ENCODE results near the gene PRR16. TPM values are rescaled to one million over a fixed set of nuclear protein-coding genes. Genes with fewer than 3 reads are reported as not detected.
"Not testable (repeated sequence)": the region's sequence is repeated elsewhere in the genome, so short reads cannot be mapped to it uniquely, and the experiment has no call there.

PRR16 gene
- total RNA-seq, result 28.7 TPM

DNA sequence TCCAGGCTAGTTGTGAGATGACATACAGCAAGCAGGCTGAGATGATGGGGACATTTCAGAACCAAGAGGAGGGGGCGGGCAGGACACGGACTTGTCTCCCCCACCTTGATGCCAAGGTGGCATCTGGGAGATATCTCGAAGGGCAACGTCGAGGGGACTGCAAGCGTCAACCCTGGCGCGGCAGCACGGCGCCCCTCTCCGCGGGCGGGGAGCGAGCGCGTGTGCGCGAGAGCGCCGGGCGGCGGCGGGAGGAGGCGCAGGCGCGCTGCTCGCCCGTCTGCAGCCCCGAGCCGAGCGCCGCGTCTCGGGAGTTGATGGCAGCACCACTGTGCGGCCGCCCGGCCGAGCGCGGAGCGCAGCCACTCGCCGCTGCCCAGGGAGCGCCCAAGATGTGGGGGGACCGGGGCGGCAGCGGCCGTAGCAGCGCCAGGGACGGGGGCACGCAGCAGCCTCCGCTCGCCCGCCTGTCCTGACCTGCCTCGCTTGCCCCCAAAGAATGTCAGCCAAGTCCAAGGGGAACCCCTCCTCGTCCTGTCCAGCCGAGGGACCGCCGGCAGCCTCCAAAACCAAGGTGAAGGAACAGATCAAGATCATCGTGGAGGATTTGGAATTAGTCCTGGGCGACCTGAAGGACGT, at the start of gene PRR16:
TSS of gene PRR16 (plus strand) at position 310 of the 636 bp plus-strand sequence.
- Histone ChIP-seq H3K36me3 (no peaks in the 10 kb centered on the region), H3K9me3 (no peaks in the 10 kb centered on the region), H3K27ac (peak within 1 kb of the TSS; percentile 82 to 86), H3K4me1 (peaks cover 0 to 4% of the 10 kb centered on the region in 2 donors), H3K4me3 (peak within 1 kb of the TSS; percentile 72 to 83), H3K27me3 (no peaks in the 10 kb centered on the region)
- intact Hi-C loops (cut with DNase I), result loop anchor here (5.0 to 10.0 kb wide), 2 partner anchors 167 to 629 kb away; no protein-coding TSS in a partner anchor
- TF ChIP-seq, protein P1, sequence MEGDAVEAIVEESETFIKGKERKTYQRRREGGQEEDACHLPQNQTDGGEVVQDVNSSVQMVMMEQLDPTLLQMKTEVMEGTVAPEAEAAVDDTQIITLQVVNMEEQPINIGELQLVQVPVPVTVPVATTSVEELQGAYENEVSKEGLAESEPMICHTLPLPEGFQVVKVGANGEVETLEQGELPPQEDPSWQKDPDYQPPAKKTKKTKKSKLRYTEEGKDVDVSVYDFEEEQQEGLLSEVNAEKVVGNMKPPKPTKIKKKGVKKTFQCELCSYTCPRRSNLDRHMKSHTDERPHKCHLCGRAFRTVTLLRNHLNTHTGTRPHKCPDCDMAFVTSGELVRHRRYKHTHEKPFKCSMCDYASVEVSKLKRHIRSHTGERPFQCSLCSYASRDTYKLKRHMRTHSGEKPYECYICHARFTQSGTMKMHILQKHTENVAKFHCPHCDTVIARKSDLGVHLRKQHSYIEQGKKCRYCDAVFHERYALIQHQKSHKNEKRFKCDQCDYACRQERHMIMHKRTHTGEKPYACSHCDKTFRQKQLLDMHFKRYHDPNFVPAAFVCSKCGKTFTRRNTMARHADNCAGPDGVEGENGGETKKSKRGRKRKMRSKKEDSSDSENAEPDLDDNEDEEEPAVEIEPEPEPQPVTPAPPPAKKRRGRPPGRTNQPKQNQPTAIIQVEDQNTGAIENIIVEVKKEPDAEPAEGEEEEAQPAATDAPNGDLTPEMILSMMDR (IDR thresholded peaks at IDR 0.05), result peak in 1 of 3 experiments; percentile 73
- peak in 1 of 2 donors; percentile 76 for DNase-seq (ENCODE audit: low spot score in 2 of 2)

DNA sequence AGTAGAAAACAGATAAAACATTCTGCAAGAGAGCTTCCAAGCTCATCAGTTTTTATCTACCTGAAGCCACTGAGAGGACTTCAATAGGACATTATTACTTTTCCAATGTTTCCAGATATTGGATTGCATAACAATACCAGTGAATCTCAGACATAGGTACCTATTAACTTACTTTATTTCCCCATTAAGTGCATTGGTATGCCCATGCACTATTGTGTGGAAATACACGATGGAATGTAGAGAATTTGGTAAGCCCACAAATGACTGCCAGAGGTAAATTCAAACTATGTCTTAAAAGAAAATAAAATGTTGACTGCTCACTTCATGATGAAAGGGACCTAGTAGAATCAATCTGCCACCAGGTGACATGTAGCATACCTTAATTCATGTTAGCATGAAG, 48.1 kb upstream of the PRR16 start:
- H3K27me3 ChIP-seq, result no peaks in the 10 kb centered on the region
- intact Hi-C loops (cut with DNase I), result no loop called here
- TF ChIP-seq, protein P1 (IDR thresholded peaks at IDR 0.05), result no peak
- H3K4me3 ChIP-seq, result no peak overlapping the region
- H3K9me3 ChIP-seq, result peaks cover 0 to 10% of the 10 kb centered on the region in 2 donors
- DNase-seq (ENCODE audit: low spot score in 2 of 2), result no peak
- H3K4me1 ChIP-seq, result peaks cover 0 to 10% of the 10 kb centered on the region in 2 donors
- H3K27ac ChIP-seq, result no peak overlapping the region
- no peaks in the 10 kb centered on the region for H3K36me3 ChIP-seq

DNA sequence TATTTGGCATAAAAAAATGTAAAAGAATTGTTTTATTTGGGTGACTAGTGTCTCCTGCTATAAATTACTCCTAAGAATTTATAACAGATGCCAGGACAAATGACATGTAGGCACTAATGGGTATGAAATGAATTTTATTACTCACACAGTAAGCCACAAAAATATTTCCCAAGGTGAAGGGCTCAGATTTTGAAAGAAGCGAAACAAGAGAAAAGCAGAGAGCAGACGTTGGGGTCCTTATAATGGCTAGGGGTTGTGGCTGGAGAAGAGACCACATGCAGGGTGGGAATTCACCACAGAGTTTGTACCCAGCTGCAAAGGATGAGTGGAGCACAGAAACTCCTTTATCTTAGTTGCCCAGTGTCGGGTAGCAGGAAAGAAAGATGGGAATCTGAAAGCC, 45.0 kb upstream of the PRR16 start:
- Histone ChIP-seq H3K27me3 (no peaks in the 10 kb centered on the region), H3K27ac (peak overlapping the region; percentile 25 to 42), H3K4me1 (peaks cover 0 to 9% of the 10 kb centered on the region in 2 donors), H3K4me3 (no peak overlapping the region), H3K36me3 (no peaks in the 10 kb centered on the region), H3K9me3 (peaks cover 0 to 4% of the 10 kb centered on the region in 2 donors)
- TF ChIP-seq, protein P1 (IDR thresholded peaks at IDR 0.05), result no peak
- DNase-seq (ENCODE audit: low spot score in 2 of 2), result no peak
- intact Hi-C loops (cut with DNase I), result no loop called here

DNA sequence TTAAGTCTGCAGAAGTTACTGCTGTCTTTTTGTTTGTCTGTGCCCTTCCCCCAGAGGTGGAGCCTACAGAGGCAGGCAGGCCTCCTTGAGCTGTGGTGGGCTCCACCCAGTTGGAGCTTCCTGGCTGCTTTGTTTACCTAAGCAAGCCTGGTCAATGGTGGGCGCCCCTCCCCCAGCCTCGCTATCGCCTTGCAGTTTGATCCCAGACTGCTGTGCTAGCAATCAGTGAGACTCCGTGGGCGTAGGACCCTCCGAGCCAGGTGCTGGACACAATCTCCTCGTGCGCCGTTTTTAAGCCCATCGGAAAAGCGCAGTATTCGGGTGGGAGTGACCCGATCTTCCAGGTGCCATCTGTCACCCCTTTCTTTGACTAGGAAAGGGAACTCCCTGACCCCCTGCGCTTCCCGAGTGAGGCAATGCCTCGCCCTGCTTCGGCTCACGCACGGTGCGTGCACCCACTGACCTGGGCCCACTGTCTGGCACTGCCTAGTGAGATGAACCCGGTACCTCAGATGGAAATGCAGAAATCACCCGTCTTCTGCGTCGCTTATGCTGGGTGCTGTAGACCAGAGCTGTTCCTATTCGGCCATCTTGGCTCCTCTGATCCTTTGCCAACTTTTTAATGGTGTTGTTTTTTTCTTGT, 37.3 kb upstream of the PRR16 start:
- H3K27me3 ChIP-seq; intact Hi-C loops (cut with DNase I); H3K36me3 ChIP-seq; DNase-seq (ENCODE audit: low spot score in 2 of 2); H3K4me3 ChIP-seq; H3K4me1 ChIP-seq; H3K27ac ChIP-seq; H3K9me3 ChIP-seq: not testable (repeated sequence)

DNA sequence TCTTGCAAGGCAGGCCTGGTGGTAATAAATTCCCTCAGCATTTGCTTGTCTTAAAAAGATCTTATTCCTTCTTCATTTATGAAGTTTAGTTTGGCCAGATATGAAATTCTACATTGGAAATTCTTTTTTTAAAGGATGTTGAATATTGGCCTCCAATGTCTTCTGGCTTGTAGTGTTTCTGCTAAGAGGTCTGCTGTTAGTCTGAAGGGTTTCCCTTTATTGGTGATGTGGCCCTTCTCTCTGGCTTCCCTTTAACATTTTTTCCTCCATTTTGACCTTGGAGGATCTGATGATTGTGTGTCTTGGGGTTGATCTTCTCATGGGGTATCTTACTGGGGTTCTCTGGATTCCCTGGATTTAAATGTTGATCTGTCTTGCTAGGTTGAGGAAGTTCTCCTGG, 33.5 kb upstream of the PRR16 start:
- no peak overlapping the region for H3K27ac ChIP-seq
- no peaks in the 10 kb centered on the region for H3K36me3 ChIP-seq
- H3K4me3 ChIP-seq, result no peak overlapping the region
- intact Hi-C loops (cut with DNase I), result no loop called here
- H3K4me1 ChIP-seq, result peaks cover 0 to 5% of the 10 kb centered on the region in 2 donors
- TF ChIP-seq, protein P1 (IDR thresholded peaks at IDR 0.05), result no peak
- DNase-seq (ENCODE audit: low spot score in 2 of 2), result no peak
- H3K9me3 ChIP-seq, result peaks cover 0 to 6% of the 10 kb centered on the region in 2 donors
- no peaks in the 10 kb centered on the region for H3K27me3 ChIP-seq

DNA sequence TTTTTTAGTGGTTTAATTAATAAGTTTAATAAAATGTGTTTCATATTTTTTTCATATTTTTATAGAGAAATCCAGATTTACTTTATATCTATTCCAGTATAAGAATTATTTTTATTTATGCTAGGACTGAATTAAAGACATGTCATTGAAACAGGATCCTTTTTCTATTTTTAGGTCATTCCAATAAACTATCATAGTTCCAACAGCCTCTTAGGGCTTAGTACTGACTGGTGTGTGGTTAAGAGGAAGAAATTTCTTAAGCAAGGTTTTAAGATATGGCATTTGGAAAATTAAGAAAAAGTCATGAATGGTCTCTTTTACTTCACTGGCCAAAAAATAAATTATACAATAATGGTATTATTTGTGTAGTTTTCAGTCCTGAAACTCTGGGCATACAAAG, 31.2 kb upstream of the PRR16 start:
- no peak overlapping the region for H3K4me3 ChIP-seq
- TF ChIP-seq, protein P1 (IDR thresholded peaks at IDR 0.05), result no peak
- H3K27me3 ChIP-seq, result no peaks in the 10 kb centered on the region
- intact Hi-C loops (cut with DNase I), result no loop called here
- no peak for DNase-seq (ENCODE audit: low spot score in 2 of 2)
- no peak overlapping the region for H3K27ac ChIP-seq
- H3K9me3 ChIP-seq, result peaks cover 0 to 6% of the 10 kb centered on the region in 2 donors
- peaks cover 0 to 5% of the 10 kb centered on the region in 2 donors for H3K4me1 ChIP-seq
- H3K36me3 ChIP-seq, result no peaks in the 10 kb centered on the region

Measured in ascending aorta (tissue), 2 donors.